Raji (cell line): ENCODE results near the gene PRR30.

ENCODE experiments used
- POLR2A ChIP-seq: IDR thresholded peaks from 2 replicates; pipeline ENCODE4 v1.6.1; 2011; ENCODE audit warnings: low read depth, low read length, control low read depth; ENCODE audit not compliant: insufficient read depth

PRR30 gene

GRCh38 chr2:27162151-27163121, 23.2 kb upstream of the PRR30 start:
- no peak for TF ChIP-seq POLR2A

DNA sequence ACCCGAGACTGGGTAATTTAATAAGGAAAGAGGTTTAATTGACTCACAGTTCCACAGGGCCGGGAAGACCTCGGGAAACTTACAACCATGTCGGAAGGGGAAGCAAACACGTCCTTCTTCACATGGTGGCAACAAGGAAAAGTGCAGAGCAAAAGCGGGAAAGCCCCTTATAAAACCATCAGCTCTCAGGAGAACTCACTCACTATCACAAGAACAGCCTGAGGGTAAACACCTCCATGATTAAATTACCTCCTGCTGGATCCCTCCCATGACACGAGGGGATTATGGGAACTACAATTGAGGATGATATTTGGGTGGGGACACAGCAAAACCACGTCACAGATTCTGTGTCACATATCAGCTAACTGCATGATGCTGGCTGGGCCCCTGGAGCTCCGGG, 21.0 kb upstream of the PRR30 start:
- no peak for TF ChIP-seq POLR2A

DNA sequence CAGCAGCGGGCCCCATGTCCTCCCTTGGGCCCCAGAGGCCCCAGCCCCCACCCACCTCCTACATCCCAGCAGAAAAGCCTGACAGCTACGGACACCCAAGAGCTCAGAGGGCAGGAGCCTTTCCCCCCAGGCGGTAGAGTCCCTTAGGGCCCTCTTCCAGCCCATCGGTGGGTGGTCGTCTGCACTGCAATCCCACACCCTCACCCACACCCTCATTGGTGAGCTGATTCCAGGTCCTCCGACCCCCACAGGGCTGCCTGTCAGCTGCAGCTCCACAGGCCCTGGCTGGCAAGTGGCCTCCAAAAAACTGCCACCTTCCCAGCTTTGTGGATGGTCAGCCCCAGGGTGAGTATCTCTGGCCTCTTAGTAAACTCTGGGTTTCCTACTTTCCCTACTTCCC, 20.1 kb upstream of the PRR30 start:
- no peak for TF ChIP-seq POLR2A

DNA sequence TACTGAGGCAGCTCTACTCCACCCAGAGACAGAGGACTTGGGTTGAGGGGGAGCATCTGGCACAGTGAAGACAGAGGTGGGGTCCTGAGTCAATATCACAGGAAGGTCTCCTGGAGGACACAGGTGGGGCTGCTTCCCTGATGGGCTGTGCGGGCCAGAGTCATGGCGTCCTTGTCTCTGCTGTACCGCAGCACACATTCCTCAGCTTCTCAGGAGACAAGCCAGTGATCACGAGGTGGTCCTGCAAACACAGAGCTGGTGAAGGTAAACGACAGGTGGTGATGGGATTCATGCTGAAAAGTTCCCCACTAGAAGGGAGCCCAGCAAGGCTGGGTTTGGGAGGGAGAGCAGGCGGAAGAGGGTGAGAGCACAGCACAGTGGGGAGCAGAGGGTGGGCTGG, 19.3 kb upstream of the PRR30 start:
- TF ChIP-seq POLR2A, result no peak

- no peak for TF ChIP-seq POLR2A
Measured at GRCh38 chr2:27155069-27155520, 15.9 kb upstream of the PRR30 start.

- no peak for TF ChIP-seq POLR2A
Measured at GRCh38 chr2:27154488-27154887, 15.3 kb upstream of the PRR30 start.

DNA sequence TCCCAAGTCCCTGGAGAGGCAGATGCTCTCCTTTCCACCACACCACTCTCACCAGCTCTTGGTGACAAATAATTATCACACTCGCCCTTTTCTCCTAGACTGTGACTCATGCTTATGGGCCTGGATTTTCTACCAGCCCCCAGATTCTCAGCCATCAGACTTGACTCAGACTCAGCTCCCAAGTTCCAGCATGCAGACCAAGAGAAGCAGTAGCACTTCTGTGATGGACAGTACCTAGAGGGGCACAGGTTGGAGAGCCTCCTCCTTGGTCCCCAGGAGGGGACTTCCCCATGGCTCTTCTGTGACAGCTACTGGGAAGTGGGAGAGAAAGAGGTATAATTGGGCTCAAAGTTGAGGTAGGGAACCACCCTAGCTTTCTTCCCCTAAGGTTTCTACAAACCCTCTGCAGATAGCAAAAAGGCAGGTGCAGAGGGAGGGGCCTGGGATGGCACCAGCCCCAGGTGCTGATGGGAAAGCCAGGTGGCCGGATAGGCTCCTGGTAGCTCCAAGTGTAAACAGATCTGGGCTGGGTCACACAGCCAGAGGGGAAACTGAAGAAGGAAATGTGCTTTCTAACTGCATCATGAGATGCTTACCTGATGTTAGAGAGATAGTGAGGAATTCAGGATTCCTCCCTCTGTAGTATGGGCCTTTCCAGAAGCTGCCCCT, 13.7 kb upstream of the PRR30 start:
- TF ChIP-seq POLR2A, result no peak

DNA sequence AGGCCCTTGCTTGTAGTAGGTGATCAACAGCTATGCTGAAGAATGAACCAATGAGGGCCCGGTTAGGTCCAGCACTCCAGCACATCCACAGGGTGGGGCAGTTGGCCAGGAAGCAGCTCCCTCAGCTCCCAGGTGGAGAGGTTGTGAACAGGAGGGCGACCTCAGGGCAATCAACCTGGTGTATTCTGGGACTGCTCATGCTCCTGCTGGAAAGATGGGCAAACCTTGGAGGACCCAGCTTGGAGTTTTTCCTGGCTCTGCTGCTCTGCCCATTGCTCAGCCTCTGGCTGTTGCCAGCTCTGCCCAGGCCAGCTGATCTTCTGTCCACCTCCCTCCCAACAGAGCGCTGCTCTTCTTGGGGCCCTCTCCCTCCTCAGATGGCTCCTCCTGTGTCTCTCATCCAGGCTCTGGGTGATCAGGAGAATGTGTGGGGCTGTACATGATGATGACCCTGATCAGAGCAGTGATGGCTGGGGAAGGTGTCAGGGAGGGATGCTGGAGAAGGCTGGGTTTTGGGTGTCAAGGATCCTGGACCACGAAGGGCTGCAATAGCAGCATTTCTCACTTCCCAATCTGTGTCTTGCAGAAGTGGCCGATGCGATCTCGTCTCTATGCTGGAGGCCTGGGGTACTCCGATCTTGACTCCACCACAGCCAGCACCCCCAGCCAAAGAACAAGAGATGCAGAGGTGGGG, 13.0 kb upstream of the PRR30 start:
- no peak for TF ChIP-seq POLR2A

DNA sequence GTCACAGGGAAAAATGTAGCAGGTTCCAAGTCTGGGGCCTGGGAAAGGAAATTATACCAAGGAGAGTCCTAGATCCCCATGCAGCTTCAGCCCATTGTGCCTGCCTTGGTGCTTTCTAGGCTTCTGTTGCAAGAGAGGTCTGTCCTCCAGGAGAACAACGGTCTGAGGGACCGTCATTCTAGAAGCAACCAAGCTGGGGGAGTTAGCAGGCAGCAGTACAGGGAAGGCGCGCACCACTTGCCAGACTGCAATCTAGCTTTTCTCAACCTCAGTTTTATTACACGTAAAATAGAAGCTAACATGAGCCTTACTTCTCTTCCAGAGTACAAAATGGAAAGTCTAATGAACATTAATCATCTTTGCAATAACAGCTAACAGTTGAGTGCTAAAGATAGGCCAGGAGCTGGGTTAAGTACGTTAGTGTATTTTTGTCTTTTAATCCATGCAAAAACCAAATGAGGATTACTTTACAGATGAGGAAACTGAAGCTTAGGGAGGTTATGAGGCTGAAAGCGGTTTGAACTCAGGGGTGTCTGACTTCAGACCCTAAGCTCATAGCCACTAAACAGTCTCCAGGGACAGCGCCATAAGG, 11.5 kb upstream of the PRR30 start:
- no peak for TF ChIP-seq POLR2A

DNA sequence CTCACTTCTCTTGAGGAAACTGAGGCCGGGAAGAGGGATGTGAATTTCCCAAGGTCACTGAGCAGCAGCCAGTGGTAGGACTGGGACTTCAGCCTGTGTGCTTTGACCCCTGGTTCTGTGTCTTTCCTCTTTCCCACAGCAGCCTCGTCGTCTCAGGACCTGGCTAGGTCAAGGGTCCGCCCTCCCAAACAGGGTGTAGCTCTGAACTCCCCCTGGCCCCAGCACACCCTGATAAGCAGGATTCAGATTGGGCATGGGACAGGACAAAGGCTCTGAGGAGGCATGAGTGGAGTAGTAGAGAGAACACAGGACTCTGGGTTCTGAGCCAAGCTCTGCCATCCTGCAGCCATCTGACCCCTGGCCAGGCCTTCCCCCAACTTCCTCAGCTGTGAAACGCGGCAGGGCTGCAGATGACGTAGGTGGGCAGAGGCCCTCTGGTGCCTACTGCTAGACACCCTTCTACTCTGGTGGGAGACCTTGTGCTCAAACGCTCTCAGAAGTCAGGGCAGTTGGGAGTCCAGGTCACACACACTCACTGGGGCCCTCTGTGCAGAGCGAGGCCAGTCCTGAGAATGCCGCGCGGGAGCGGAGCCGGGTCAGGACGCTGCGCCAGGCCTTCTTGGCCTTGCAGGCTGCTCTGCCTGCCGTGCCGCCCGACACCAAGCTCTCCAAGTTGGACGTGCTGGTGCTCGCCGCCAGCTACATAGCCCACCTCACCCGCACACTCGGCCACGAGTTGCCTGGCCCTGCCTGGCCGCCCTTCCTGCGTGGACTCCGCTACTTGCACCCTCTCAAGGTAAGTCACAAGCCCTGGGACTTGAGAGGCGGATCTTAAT, 10.6 kb upstream of the PRR30 start:
- TF ChIP-seq POLR2A, result no peak

DNA sequence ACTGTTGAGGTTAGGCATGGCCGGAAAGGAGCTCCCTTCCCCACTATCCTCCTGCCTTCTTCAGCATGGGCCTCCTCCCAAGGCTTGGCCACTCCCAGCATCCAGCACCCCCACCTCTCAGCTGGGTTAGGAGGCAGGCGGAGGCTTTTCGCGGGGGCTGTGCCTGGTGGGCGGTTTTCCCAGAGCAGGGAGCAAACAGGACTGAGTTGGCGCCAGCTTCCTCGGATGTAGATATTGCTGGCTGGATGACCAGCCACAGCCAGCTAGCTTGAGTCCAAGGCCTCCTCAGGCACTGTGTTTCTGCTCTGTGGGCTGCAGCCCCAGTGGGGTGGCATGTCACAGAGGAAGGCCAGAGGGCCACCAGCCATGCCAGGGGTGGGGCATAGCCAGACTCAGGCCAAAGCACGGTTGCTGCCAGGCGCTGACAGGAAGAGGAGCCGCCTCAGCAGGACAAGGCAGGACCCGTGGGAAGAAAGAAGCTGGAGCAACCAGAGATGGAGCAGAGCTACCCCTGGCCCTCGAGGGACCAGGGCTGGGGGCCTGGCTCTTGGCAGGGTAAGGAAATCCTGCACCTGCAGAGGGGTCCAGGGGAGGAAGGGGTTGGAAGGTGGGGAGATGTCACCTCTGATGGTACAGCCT, 9.7 kb upstream of the PRR30 start, which contains the start of gene TCF23:
Gene TCF23 (plus strand): TSS at position 204 of the 639 bp plus-strand sequence. CDS start 130 bp downstream, at position 334.
- TF ChIP-seq POLR2A, result no peak

DNA sequence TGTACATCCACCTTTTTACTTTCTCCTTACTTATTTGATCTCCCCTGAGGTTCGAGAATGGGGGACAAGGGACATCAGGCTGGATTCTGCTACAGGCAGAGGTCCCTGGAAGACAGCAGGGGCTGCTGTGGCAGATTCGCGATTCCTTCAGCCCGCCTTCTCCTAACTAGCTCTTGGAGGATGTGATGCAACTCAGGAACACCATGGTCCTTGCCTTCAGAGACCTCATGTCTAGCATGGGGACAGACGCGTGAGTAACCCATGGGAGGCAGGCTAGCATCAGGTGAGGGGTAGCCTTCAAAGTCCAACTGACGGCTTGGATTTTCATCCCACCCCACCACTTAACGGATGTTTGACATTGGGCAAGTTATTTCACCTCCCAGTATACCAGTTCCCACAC, 8.7 kb upstream of the PRR30 start:
- no peak for TF ChIP-seq POLR2A

- TF ChIP-seq POLR2A, result no peak
Measured at GRCh38 chr2:27145682-27146081, 6.5 kb upstream of the PRR30 start.

DNA sequence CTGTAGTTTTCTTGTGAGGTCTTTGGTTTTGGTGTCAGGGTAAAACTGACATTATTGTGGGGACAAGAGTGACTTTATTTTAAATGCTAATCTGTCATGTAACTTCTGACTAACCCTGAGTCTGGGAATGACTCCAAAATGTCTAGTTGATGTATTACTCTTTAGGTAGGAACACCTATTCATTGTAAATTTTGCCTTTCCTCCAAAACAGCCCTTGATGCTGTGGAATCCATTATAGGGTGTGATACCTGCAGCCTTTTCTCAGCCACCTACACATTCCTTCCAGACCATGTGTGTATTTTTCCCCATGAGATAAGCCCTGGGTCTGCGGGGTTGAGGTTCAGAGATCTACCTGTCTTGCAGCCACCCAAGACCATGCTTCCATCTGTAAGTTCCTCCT, 4.1 kb upstream of the PRR30 start:
- no peak for TF ChIP-seq POLR2A
